K562 (cell line): Measurements from ENCODE around the gene RHOBTB3. TPM values are rescaled to one million over a fixed set of nuclear protein-coding genes. Genes with fewer than 3 reads are reported as not detected.
A peak's percentile ranks its signal among the peaks of the same experiment; 100 is the strongest.

Experiments
- ATAC-seq: fragments of 200-7000 bp; cut with Tn5 transposase; 3 replicates; pipeline ENCODE4 v1.9.1; 2020; ENCODE audit warnings: moderate library complexity
- BruUV-seq: library from RNA; stranded (reverse); fragments of 400-500 nt; replicated peaks from 2 replicates; lab custom pipeline; 2021; lab: Mats Ljungman, UMichigan
- CTCF ChIA-PET: fragments of 300-600 bp; formaldehyde crosslinking; extraction: SDS; loops from one replicate; lab custom pipeline; 2021; ENCODE audit warnings: low intra/inter-chr PET ratio; lab: Yijun Ruan, JAX
- POLR2A ChIA-PET: fragments of 300-600, 350-650 bp; sonication (Branson Sonifier 250); formaldehyde crosslinking; extraction: SDS; loops from one replicate; lab custom pipeline; 2021; ENCODE audit warnings: antibody characterized with exemption, inconsistent platforms; lab: Yijun Ruan, JAX
- DNase-seq, 4 experiments: peaks; one replicate each; pipeline versions ENCODE4 v3.0.0 to v3.0.0-alpha.2; 2011 to 2018; ENCODE audit warnings: low spot score in 3 of 4, mixed read lengths in 3 of 4; ENCODE audit errors: extremely low read depth in 1 of 4
- FAIRE-seq: peaks from 2 replicates; lab custom pipeline; 2011; peaks lifted over from hg19 to GRCh38; lab: Jason Lieb, UNC
- H2AFZ ChIP-seq: 2 replicates; pipeline ENCODE4 v1.6.0; 2011; ENCODE audit warnings: low read depth, low read length, control low read depth, inconsistent platforms
- H3K27ac ChIP-seq: fragments of 200-600 bp; 3 replicates; pipeline ENCODE4 v1.8.0; 2011; ENCODE audit warnings: low read depth, mild to moderate bottlenecking, control low read depth, inconsistent platforms, low read length, moderate library complexity, mixed read lengths; ENCODE audit errors: extremely low read depth
- H3K27me3 ChIP-seq, 2 experiments: fragments of 300-600 bp in 1 of 2; 2 replicates in 1 of 2; 3 replicates in 1 of 2; pipeline versions ENCODE4 v1.6.0 to v1.8.0; 2011; ENCODE audit warnings: inconsistent platforms in 2 of 2, low read length in 2 of 2, mild to moderate bottlenecking in 1 of 2, mixed read lengths in 1 of 2, moderate library complexity in 1 of 2; ENCODE audit not compliant: control insufficient read depth in 2 of 2, insufficient read depth in 2 of 2
- H3K36me3 ChIP-seq: fragments of 300-600 bp; 3 replicates; pipeline ENCODE4 v1.8.0; 2011; ENCODE audit warnings: mild to moderate bottlenecking, low read length, inconsistent platforms; ENCODE audit not compliant: control insufficient read depth, insufficient read depth
- H3K4me1 ChIP-seq, 2 experiments: fragments of 200-600 bp in 1 of 2; replicated peaks in 1 of 2; 2 replicates in 1 of 2; 3 replicates in 1 of 2; pipeline versions ENCODE4 v1.5.1 to v1.8.0; 2011; ENCODE audit warnings: inconsistent platforms in 2 of 2, low read length in 2 of 2, mild to moderate bottlenecking in 1 of 2, mixed read lengths in 1 of 2, moderate library complexity in 1 of 2; ENCODE audit not compliant: control insufficient read depth in 2 of 2, insufficient read depth in 2 of 2
- H3K4me2 ChIP-seq: 2 replicates; pipeline ENCODE4 v1.6.1; 2011; ENCODE audit warnings: low read length, control low read depth, inconsistent platforms, mixed read lengths; ENCODE audit not compliant: insufficient read depth
- H3K4me3 ChIP-seq: fragments of 200-600 bp; sonication (generic), shearing (Covaris generic); 2 replicates; pipeline ENCODE4 v1.5.1; 2016; ENCODE audit warnings: control low read depth, inconsistent platforms
- H3K79me2 ChIP-seq: fragments of 200-600 bp; 3 replicates; pipeline ENCODE4 v1.8.0; 2011; ENCODE audit warnings: low read length, inconsistent platforms; ENCODE audit not compliant: control insufficient read depth, insufficient read depth
- H3K9ac ChIP-seq, 2 experiments: 2 replicates each; pipeline versions ENCODE4 v1.6.0 to v1.6.1; 2011; ENCODE audit warnings: low read depth in 2 of 2, low read length in 2 of 2, control low read depth in 1 of 2, inconsistent platforms in 1 of 2, mild to moderate bottlenecking in 1 of 2, mixed read lengths in 1 of 2; ENCODE audit not compliant: insufficient read depth in 1 of 2
- H3K9me1 ChIP-seq: one replicate; pipeline ENCODE4 v1.6.0; 2011; ENCODE audit warnings: inconsistent platforms, mild to moderate bottlenecking, low read length, moderate library complexity; ENCODE audit not compliant: control insufficient read depth, insufficient read depth
- H3K9me3 ChIP-seq: replicated peaks from 2 replicates; pipeline ENCODE4 v1.5.1; 2011; ENCODE audit warnings: low read depth, low read length, inconsistent platforms; ENCODE audit not compliant: control insufficient read depth, insufficient read depth
- H4K20me1 ChIP-seq: replicated peaks from 2 replicates; pipeline ENCODE4 v1.6.1; 2011; ENCODE audit warnings: low read length, inconsistent platforms, mixed read lengths; ENCODE audit not compliant: control insufficient read depth, insufficient read depth
- BCOR ChIP-seq: fragments of 450-650 bp; IDR thresholded peaks from 2 replicates; pipeline ENCODE4 v1.6.1; 2016
- PATZ1 ChIP-seq: fragments of 250-450 bp; sonication (Bioruptor Pico); IDR thresholded peaks from 2 replicates; pipeline ENCODE4 v1.5.0; 2020; ENCODE audit warnings: mild to moderate bottlenecking, borderline replicate concordance
- PURB ChIP-seq: sonication (generic); formaldehyde crosslinking; IDR thresholded peaks from 2 replicates; pipeline ENCODE4 v1.9.0; 2021; ENCODE audit warnings: low read depth, mild to moderate bottlenecking, missing genetic modification reagents
- SNRNP70 ChIP-seq: fragments of 200-400 bp; formaldehyde crosslinking; optimal IDR thresholded peaks from 2 replicates; pipeline ENCODE3; 2017; ENCODE audit warnings: low read depth, low read length
- TCF15 ChIP-seq: fragments of 250-450 bp; sonication (Bioruptor Pico); IDR thresholded peaks from 2 replicates; pipeline ENCODE4 v1.8.0; 2022; ENCODE audit warnings: moderate library complexity, mild to moderate bottlenecking, inconsistent platforms
- TEAD4 ChIP-seq, 2 experiments: sonication (generic) in 1 of 2; formaldehyde crosslinking in 1 of 2; IDR thresholded peaks; 2 replicates each; pipeline versions ENCODE4 v1.6.1 to v1.8.0; 2012 to 2022; ENCODE audit warnings: borderline replicate concordance in 1 of 2, inconsistent platforms in 1 of 2, low read length in 1 of 2, mild to moderate bottlenecking in 1 of 2, missing genetic modification reagents in 1 of 2
- ZNF133 ChIP-seq: fragments of 250-450 bp; sonication (Bioruptor Pico); IDR thresholded peaks from 2 replicates; pipeline ENCODE4 v1.4.0; 2020; ENCODE audit warnings: mild to moderate bottlenecking
- WGBS: fragments of 100-300 bp; shearing (Covaris generic); methylation state at CpG from one replicate; pipeline ENCODE4 v1.1.6; 2016; ENCODE audit warnings: low coverage, mixed read lengths; ENCODE audit not compliant: insufficient coverage; ENCODE audit errors: missing lambda C conversion rate; 5-methylcytosine and 5-hydroxymethylcytosine counted together
- in situ Hi-C: fragments of 300-500 bp; cut with MboI; formaldehyde crosslinking; loops from 4 replicates; pipeline ENCODE4 v1.15.0; 2018; ENCODE audit warnings: inconsistent platforms, mixed read lengths
- intact Hi-C: fragments of 100-400 bp; cut with micrococcal nuclease; formaldehyde crosslinking; loops from 2 replicates; pipeline ENCODE4 v1.14.2; 2022
- polyA plus RNA-seq, 8 experiments: library from polyadenylated mRNA; depleted of rRNA in 4 of 8; stranded (reverse) in 5 of 8; unstranded in 3 of 8; fragments of >200 nt; fragmentation: Nextera tagmentation in 2 of 8; fragmentation: Illumina TruSeq in 1 of 8; extraction: Ambion mirVana in 2 of 8; extraction: Trizol in 1 of 8; gene quantifications; 2 replicates each; pipeline versions ENCODE4 v1.2.1 to v1.2.3, GENCODE V29; 2011 to 2014; ENCODE audit warnings: inconsistent platforms in 1 of 8, missing spikeins in 1 of 8
- total RNA-seq, 7 experiments: library from RNA; depleted of rRNA in 6 of 7; stranded (reverse); fragments of >200 nt in 6 of 7; fragmentation: Illumina TruSeq in 2 of 7; extraction: Trizol in 2 of 7; gene quantifications; 2 replicates each; pipeline versions ENCODE4 v1.2.1 to v1.2.3, GENCODE V29; 2011 to 2021; ENCODE audit warnings: low replicate concordance in 1 of 7

RHOBTB3 gene
- total and polyA plus RNA-seq, 9 of the 15 experiments (the other 6 are each of a cell fraction or from before 2014, with no cell fraction given): 39.7 to 143 (median 115) TPM

DNA sequence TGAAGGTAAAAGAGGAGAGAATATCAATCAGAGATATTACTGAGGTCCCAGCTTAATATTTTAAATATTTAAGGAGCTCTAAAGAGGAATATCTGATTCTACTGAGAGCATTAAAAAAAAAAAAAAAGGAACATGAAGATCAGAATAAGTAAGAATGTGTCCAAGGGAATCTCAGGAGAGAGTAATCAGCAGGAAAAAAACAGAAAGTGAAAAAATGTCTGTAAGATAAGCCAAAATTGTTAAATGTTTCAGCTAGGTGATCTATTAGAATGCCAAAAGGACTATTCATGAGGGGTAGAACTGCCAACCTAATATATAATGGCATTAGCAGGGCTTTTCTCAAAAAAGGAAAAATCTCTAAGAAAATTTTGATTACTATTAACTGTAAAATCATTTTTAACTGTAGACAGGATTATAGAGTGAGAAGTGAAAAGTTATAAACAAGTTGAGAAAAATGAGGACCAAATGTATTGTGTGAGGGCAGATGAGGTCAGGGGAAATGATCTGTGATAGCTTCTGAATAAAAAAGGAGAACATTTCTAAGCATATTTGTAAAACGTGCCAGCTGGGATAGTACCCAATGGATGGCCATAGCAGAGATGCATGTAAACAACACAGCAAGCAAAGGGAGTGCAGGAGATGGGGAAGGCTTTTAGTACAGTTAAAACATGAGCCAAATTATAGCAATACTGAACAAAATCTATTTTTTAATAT lies 9.4 kb upstream of the RHOBTB3 start:
- H2AFZ ChIP-seq: peak overlapping the region; percentile 60; the same call in 1 of the 2 replicates
- no peaks in the 10 kb centered on the region for H3K36me3 ChIP-seq
- intact Hi-C loops: loop anchor here (10.0 kb wide), 2 partner anchors 167 to 213 kb away; partner anchors contain the start of genes ARSK and SKIC3
- TF ChIP-seq PURB (CRISPR knock-in tag) (no peak), BCOR (no peak), ZNF133 (no peak), PATZ1 (CRISPR knock-in tag) (no peak), TCF15 (CRISPR knock-in tag) (no peak), TEAD4 (IDR thresholded peaks at IDR 0.05; ENCODE audit: low read length) (no peak), TEAD4 (CRISPR knock-in tag; IDR thresholded peaks at IDR 0.05; ENCODE audit: borderline replicate concordance) (no peak), SNRNP70 (no peak)
- H3K4me3 ChIP-seq: no peak overlapping the region
- no peaks in the 10 kb centered on the region for H3K27me3 ChIP-seq
- no peak for ATAC-seq
- peaks cover 22 to 74% of the 10 kb centered on the region in 2 experiments for H3K4me1 ChIP-seq
- no peak overlapping the region for H3K9ac ChIP-seq
- no peaks in the 10 kb centered on the region; the same call in 2 of the 3 replicates for H3K79me2 ChIP-seq
- no peak overlapping the region for H3K27ac ChIP-seq
- no peak for FAIRE-seq
- BruUV-seq: no TSS peak
- in situ Hi-C loops: no loop called here
- no peaks in the 10 kb centered on the region for H3K9me1 ChIP-seq
- H3K9me3 ChIP-seq: no peaks in the 10 kb centered on the region
- ChIA-PET CTCF (no interaction called here), POLR2A (interaction anchor here (0.9 to 6.1 kb wide), 4 partner anchors 9 to 51 kb away, joined by 3 to 41 read pairs (median 6); partner anchors contain the start of gene RHOBTB3)
- 43% methylated on average over 1 of the region's 1 CpG for WGBS
- no peak overlapping the region for H3K4me2 ChIP-seq
- H4K20me1 ChIP-seq: no peaks in the 10 kb centered on the region
- no peak for DNase-seq
